Activated naive CD4-positive, alpha-beta T cell treated with anti-CD3 and anti-CD28 coated beads, Interleukin-2, amount 50 U/mL, for 72 hours (primary cell): ENCODE data around the gene C19orf53. TPM values are rescaled to one million over a fixed set of nuclear protein-coding genes. Genes with fewer than 3 reads are reported as not detected.
"Not testable (repeated sequence)": the region's sequence is repeated elsewhere in the genome, so short reads cannot be mapped to it uniquely, and the experiment has no call there.

ENCODE experiments used
- ATAC-seq, 2 donors: fragments of 150-1000 bp; cut with Tn5 transposase; 2 replicates each; pipeline ENCODE4 v1.10.0; 2021; ENCODE audit warnings: mild to moderate bottlenecking in 2 of 2, moderate library complexity in 2 of 2
- DNase-seq, 2 donors: peaks; one replicate each; pipeline ENCODE4 v3.0.0; 2021 to 2022; ENCODE audit warnings: low spot score in 2 of 2
- H3K27ac Mint-ChIP-seq, 2 donors: one replicate each; pipeline ENCODE4 v1.8.0; 2022; ENCODE audit warnings: mild to moderate bottlenecking in 2 of 2, mixed read lengths in 2 of 2
- H3K36me3 Mint-ChIP-seq, 2 donors: one replicate each; pipeline ENCODE4 v1.8.0; 2022; ENCODE audit warnings: mixed read lengths in 2 of 2
- H3K9me3 Mint-ChIP-seq, 2 donors: one replicate each; pipeline ENCODE4 v1.8.0; 2022; ENCODE audit warnings: mixed read lengths in 2 of 2
- total RNA-seq, 2 donors: library from RNA; stranded (reverse); gene quantifications; one replicate each; pipeline ENCODE4 v1.2.3, GENCODE V29; 2022

Gene C19orf53
- total RNA-seq, 2 donors from 2014 or later, result 92.3 to 134 TPM

GRCh38 chr19:13757805-13758772 is 16.2 kb upstream of the C19orf53 start:
- H3K36me3 Mint-ChIP-seq, result peaks cover 7 to 28% of the 10 kb centered on the region in 2 donors
- H3K27ac Mint-ChIP-seq, result peak overlapping the region in 1 of 2 donors; percentile 65
- ATAC-seq, result no peak
- H3K9me3 Mint-ChIP-seq, result no peaks in the 10 kb centered on the region
- no peak for DNase-seq

- Mint-ChIP-seq H3K27ac (no peak overlapping the region), H3K36me3 (peaks cover 7 to 32% of the 10 kb centered on the region in 2 donors), H3K9me3 (no peaks in the 10 kb centered on the region)
- ATAC-seq, result no peak
- DNase-seq, result no peak
These were observed 15.5 kb upstream of the C19orf53 start for GRCh38 chr19:13758795-13759194.

DNA sequence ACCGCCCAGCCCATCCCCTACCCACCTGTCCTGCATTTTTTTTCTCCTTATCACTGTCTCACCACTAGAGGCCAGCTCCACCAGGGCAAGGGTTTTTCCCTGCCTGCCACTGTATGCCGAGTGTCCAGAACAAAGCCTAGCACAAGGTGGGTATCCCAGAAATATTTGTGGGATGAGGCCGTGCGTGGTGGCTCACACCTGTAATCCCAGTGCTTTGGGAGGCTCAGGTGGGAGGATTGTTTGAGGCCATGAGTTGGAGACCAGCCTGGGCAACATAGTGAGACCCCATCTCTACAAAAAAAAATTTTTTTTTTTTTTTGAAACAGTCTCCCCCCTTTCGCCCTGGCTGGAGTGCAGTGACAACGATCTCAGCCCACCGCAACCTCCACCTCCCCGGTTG is 12.8 kb upstream of the C19orf53 start:
- peaks cover 14 to 28% of the 10 kb centered on the region in 2 donors for H3K36me3 Mint-ChIP-seq

GRCh38 chr19:13762635-13763235 is 11.5 kb upstream of the C19orf53 start:
- H3K9me3 Mint-ChIP-seq, result no peaks in the 10 kb centered on the region
- H3K36me3 Mint-ChIP-seq, result peaks cover 14 to 28% of the 10 kb centered on the region in 2 donors
- no peak for DNase-seq
- no peak overlapping the region for H3K27ac Mint-ChIP-seq
- no peak for ATAC-seq

More for the DNA sequence above, 12.8 kb upstream of the C19orf53 start:
- H3K27ac Mint-ChIP-seq, result no peak overlapping the region
- no peaks in the 10 kb centered on the region for H3K9me3 Mint-ChIP-seq
- DNase-seq, result no peak
- no peak for ATAC-seq

GRCh38 chr19:13763265-13763664 is 11.0 kb upstream of the C19orf53 start:
- DNase-seq (no peak), ATAC-seq (no peak)
- H3K9me3 Mint-ChIP-seq, result no peaks in the 10 kb centered on the region
- H3K27ac Mint-ChIP-seq, result peak overlapping the region; percentile 13 to 82
- H3K36me3 Mint-ChIP-seq, result peaks cover 10 to 24% of the 10 kb centered on the region in 2 donors

DNA sequence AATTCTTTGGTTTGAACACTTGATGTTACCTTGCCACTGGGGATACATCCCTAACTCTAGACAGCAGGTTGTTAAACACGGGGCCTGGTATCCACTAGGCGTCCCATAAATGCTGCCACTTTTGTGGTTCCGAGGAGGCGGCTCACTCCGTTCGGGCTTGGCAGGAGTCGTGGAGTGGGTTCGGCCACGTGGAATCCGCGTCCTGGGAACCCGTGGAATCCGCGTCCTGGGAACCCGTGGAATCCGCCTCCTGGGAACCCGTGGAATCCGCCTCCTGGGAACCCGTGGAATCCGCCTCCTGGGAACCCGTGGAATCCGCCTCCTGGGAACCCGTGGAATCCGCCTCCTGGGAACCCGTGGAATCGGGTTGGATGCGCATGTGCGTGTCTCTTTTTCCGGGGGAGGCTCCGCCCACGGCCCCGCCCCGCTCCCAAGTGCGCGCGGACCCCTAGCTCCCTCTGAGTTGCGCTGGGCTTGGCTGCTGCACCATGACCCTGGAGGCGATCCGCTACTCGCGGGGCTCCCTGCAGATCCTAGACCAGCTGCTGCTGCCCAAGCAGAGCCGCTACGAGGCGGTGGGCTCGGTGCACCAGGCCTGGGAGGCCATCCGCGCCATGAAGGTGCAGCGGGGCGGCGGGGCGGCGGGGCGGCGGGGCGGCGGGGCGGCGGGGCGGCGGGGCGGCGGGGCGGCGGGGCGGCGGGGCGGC is 10.0 kb upstream of the C19orf53 start, which contains the start of gene MRI1:
MRI1 (plus strand) TSS at position 422 of the 707 bp plus-strand sequence; CDS start at position 489, 67 bp downstream.
- peak within 1 kb of the TSS; percentile 82 to 91 for H3K27ac Mint-ChIP-seq
- peak; percentile 85 to 89 for ATAC-seq
- H3K36me3 Mint-ChIP-seq, result peaks cover 7 to 21% of the 10 kb centered on the region in 2 donors
- H3K9me3 Mint-ChIP-seq, result no peaks in the 10 kb centered on the region
- DNase-seq, result peak; percentile 71 to 73

DNA sequence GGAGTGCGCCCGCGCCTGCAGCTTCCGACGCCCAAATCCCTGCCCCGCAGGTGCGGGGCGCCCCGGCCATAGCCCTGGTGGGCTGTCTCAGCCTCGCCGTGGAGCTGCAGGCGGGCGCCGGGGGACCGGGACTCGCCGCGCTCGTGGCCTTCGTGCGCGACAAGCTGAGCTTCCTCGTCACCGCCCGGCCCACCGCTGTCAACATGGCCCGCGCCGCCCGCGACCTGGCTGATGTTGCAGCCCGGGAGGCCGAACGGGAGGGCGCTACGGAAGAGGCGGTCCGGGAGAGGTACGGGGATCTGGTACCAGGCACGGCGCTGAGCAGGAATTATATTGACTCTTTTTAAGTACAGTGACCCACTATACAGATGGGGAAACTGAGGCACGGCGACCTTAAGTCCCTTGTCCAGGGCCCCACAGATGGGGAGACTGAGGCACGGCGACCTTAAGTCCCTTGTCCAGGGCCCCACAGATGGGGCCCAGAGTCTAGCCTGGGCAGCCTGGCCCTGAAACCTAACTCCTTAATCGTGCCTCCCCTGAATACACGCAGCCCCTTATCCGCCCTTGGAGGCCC is 9.3 kb upstream of the C19orf53 start:
- peaks cover 7 to 21% of the 10 kb centered on the region in 2 donors for H3K36me3 Mint-ChIP-seq
- H3K27ac Mint-ChIP-seq, result peak overlapping the region; percentile 82 to 86
- peak; percentile 60 to 68 for ATAC-seq
- DNase-seq, result peak in 1 of 2 donors; percentile 46
- no peaks in the 10 kb centered on the region for H3K9me3 Mint-ChIP-seq

GRCh38 chr19:13765395-13766094 is 8.7 kb upstream of the C19orf53 start:
- ATAC-seq, result no peak
- Mint-ChIP-seq H3K36me3 (peaks cover 7 to 21% of the 10 kb centered on the region in 2 donors), H3K9me3 (no peaks in the 10 kb centered on the region)

GRCh38 chr19:13766095-13766481 is 8.2 kb upstream of the C19orf53 start:
- no peak for DNase-seq
- peaks cover 7 to 21% of the 10 kb centered on the region in 2 donors for H3K36me3 Mint-ChIP-seq
- peak overlapping the region; percentile 29 to 86 for H3K27ac Mint-ChIP-seq
- H3K9me3 Mint-ChIP-seq, result no peaks in the 10 kb centered on the region
- no peak for ATAC-seq

More at GRCh38 chr19:13765395-13766094, 8.7 kb upstream of the C19orf53 start:
- no peak for DNase-seq
- peak overlapping the region; percentile 29 to 86 for H3K27ac Mint-ChIP-seq

DNA sequence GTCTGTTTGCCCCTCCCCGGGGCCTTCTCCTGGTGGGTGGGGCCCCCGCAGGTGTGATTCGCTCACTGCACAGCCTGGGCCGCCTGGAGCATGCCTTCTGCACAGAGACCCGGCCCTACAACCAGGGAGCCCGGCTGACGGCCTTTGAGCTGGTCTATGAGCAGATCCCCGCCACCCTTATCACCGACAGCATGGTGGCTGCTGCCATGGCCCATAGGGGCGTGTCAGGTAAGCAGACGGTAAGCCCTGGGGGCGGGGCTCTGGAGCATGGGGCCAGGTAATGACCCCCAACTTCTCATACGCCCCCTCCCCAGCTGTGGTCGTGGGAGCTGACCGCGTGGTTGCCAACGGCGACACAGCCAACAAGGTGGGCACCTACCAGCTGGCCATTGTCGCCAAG is 5.7 kb upstream of the C19orf53 start:
- Mint-ChIP-seq H3K9me3 (no peaks in the 10 kb centered on the region), H3K36me3 (peaks cover 7 to 13% of the 10 kb centered on the region in 2 donors), H3K27ac (no peak overlapping the region)
- DNase-seq (no peak), ATAC-seq (no peak)

DNA sequence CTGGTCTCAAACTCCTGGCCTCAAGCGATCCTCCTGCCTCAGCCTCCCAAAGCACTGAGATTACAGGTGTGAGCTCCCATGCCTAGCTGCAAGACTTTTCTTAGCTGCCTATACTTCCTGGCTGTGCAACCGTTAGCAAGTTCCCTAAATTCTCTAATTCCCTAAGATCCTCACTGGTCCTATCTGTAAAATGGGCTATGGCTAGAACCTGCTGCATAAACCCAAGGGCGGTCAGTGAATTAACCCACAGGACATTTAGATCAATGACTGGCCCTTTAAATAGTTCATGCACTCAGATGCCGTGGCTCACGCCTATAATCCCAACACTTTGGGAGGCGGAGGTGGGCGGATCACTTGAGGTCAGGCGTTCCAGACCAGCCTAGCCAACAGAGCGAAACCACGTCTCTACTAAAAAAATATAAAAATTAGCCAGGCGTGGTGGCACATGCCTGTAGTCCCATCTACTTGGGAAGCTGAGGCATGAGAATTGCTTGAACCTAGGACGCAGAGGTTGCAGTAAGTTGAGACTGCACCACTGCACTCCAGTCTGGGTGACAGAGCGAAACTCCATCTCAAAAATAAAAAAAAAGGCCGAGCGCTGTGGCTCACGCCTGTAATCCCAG is 4.1 kb upstream of the C19orf53 start:
- no peaks in the 10 kb centered on the region for H3K9me3 Mint-ChIP-seq
- no peak overlapping the region for H3K27ac Mint-ChIP-seq
- ATAC-seq (no peak), DNase-seq (no peak)
- H3K36me3 Mint-ChIP-seq, result peaks cover 18% of the 10 kb centered on the region in 2 donors

- H3K36me3 Mint-ChIP-seq, result peaks cover 25 to 32% of the 10 kb centered on the region in 2 donors
- ATAC-seq (no peak), DNase-seq (no peak)
- H3K27ac Mint-ChIP-seq, result peak overlapping the region in 1 of 2 donors; percentile 72
- no peaks in the 10 kb centered on the region for H3K9me3 Mint-ChIP-seq
These were observed 4.1 kb downstream of the C19orf53 start for GRCh38 chr19:13778398-13778797.

DNA sequence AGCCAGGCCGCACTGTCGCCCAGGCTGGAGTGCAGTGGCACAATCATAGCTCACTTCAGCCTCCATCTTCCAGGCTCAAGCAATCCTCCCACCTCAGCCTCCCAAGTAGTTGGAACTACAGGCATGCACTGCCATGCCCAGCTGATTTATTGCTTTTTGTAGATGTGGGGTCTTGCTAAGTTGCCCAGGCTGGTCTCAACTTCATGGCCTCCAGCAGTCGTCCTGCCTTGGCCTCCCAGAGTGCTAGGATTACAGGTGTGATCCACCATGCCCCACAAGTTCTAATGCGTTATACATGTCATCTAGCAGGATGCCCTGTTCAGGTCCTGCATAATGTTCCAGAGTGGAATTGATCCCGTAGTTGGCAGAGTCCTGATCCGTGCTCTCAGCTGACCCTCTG is 4.6 kb downstream of the C19orf53 start:
- Mint-ChIP-seq H3K9me3 (no peaks in the 10 kb centered on the region), H3K36me3 (peaks cover 25 to 32% of the 10 kb centered on the region in 2 donors), H3K27ac (no peak overlapping the region)
- no peak for ATAC-seq
- no peak for DNase-seq

- H3K36me3 Mint-ChIP-seq, result peaks cover 17 to 24% of the 10 kb centered on the region in 2 donors
- not testable (repeated sequence) for H3K9me3 Mint-ChIP-seq, ATAC-seq, DNase-seq
- peak overlapping the region in 1 of 2 donors; percentile 84 for H3K27ac Mint-ChIP-seq
These were observed 5.5 kb downstream of the C19orf53 start for GRCh38 chr19:13779794-13780193.

GRCh38 chr19:13781547-13781946 is 7.3 kb downstream of the C19orf53 start:
- no peak for ATAC-seq
- peak overlapping the region in 1 of 2 donors; percentile 6 for H3K27ac Mint-ChIP-seq

More at GRCh38 chr19:13781547-13781946, 7.3 kb downstream of the C19orf53 start:
- no peaks in the 10 kb centered on the region for H3K9me3 Mint-ChIP-seq
- no peak for DNase-seq
- peaks cover 4 to 10% of the 10 kb centered on the region in 2 donors for H3K36me3 Mint-ChIP-seq
